NCI-H524 (cell line): ENCODE results near the gene TSC1.

Experiments
- DNase-seq, 2 experiments: peaks; one replicate each; lab custom pipeline; 2025; lab: John Stamatoyannopoulos, UW

The TSC1 gene

GRCh38 chr9:132861666-132862065 lies 82.8 kb downstream of the TSC1 start:
- DNase-seq = no peak

- no peak for DNase-seq
Measured at GRCh38 chr9:132858751-132859150, 85.7 kb downstream of the TSC1 start.

- DNase-seq = no peak
Measured at GRCh38 chr9:132857616-132858342, 86.6 kb downstream of the TSC1 start.

DNA sequence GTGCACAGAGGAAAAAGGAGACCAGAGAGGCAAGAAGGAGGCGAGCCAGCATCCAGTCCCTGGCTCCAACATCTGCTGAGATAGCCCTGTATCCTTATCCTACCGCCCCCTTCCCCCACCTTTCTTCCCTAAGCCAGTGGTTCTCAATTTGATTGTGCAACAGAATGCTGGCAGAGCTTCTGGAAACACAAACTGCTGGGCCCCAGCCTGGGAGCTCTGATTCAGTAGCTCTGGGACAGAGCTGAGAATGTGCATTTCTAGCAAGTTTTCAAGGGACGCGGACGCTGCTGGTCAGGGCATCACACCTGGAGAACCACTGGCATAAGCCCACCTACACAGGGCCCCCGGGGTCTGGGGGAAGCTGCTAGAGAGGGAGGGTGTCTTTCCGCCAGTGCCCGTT lies 87.4 kb downstream of the TSC1 start:
- no peak for DNase-seq

DNA sequence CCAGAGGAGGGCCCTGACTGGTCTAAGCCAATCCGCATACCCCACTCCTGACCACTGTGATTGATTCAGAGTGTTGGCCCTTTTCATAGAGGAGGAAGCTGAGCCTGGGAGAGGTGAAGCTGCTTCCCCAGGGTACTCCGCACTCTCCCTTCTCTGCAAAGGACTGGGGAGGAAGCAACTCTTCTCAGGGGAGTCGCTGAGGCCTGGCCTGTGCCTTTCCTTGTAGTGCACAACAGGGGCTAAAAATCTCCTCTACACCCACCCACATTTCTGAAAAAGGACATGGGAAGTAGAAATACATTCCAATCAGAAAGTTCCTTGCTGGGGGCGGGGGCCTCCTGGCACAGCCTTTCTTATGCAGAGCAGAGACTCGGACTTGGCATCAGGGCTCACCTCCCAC lies 88.5 kb downstream of the TSC1 start:
- DNase-seq = no peak

GRCh38 chr9:132854832-132855231 lies 89.6 kb downstream of the TSC1 start:
- no peak for DNase-seq

DNA sequence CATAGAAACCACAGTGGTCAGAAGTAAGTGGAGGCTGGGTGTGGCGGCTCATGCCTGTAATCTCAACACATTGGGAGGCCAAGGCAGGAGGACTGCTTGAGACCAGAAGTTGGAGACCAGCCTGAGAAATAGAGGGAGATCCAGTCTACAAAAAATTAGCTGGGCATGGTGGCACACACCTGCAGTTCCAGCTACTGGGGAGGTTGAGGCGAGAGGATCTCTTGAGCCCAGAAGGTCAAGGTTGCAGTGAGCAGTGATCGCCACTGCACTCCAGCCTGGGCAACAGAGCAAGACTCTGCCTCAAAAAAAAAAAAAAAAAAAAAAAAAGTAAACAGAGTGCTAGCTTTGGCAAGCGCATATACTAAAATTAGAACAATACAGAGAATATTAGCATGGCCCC lies 90.9 kb downstream of the TSC1 start:
- DNase-seq = no peak

- DNase-seq = no peak
Measured at GRCh38 chr9:132849185-132849706, 95.2 kb downstream of the TSC1 start.

GRCh38 chr9:132846918-132847515 lies 97.4 kb downstream of the TSC1 start:
- no peak for DNase-seq

DNA sequence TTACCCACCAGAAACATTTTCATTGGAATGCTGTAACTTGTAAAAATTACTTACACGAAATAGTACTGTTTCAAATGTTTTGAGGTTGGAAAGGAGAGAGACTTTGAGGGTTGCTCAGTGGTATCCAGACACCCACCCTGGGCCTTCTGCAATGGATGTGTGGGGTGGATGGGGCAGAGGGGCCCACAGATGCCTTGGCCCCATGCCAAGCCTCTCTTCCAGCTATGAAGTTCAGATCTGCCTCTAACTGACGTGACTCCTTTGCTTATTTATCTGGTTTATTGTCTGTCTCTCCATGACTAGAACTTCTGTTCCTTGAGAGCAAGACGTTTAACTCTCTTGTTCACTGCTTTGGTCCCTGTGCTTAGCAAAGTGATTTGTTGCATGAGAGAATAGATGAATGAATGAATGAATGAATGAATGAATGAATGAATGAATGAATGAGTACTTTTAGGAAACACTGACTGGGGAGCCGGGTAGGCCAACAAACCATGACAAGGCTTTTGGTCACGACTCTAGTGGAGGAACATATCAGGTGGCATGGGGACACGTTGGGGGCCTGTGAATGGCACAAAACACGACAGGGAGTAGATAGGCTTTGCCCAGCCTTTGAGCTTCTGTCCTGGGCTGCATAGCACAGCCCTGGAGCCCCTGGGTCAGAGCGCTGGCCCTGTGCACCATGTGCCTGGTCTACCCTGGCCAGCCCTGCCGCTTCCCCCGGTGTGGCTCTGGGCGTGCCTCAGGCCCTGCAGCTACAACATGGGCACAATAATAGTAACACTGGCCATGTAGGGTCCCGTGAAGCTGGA lies 98.1 kb downstream of the TSC1 start:
- DNase-seq = no peak

GRCh38 chr9:132842124-132843044 lies 102.0 kb downstream of the TSC1 start:
- DNase-seq = no peak
